Activated CD4-positive, alpha-beta T cell treated with anti-CD3 and anti-CD28 coated beads, Interleukin-2, amount 10 ng/mL, durations not matched to agents 24 days and 14 days (primary cell): ENCODE data around the gene ERGIC1. TPM values are rescaled to one million over a fixed set of nuclear protein-coding genes. Genes with fewer than 3 reads are reported as not detected.

Experiments used
- DNase-seq: peaks from one replicate; pipeline ENCODE4 v3.0.0; 2022
- H3K27ac Mint-ChIP-seq: one replicate; pipeline ENCODE4 v1.8.0; 2022; ENCODE audit warnings: mild to moderate bottlenecking, mixed read lengths
- H3K27me3 Mint-ChIP-seq: one replicate; pipeline ENCODE4 v1.8.0; 2022; ENCODE audit warnings: mixed read lengths
- H3K36me3 Mint-ChIP-seq: one replicate; pipeline ENCODE4 v1.8.0; 2022; ENCODE audit warnings: low read depth, mild to moderate bottlenecking, mixed read lengths
- H3K4me1 Mint-ChIP-seq: one replicate; pipeline ENCODE4 v1.8.0; 2021; ENCODE audit warnings: mixed read lengths
- H3K4me3 Mint-ChIP-seq: one replicate; pipeline ENCODE4 v1.8.0; 2022; ENCODE audit warnings: mild to moderate bottlenecking, moderate library complexity, mixed read lengths
- H3K9me3 Mint-ChIP-seq: one replicate; pipeline ENCODE4 v1.8.0; 2021; ENCODE audit warnings: mixed read lengths
- intact Hi-C: fragments of 100-400 bp; cut with micrococcal nuclease; formaldehyde crosslinking; loops from one replicate; pipeline ENCODE4 v1.15.1; 2023
- total RNA-seq: library from RNA; stranded (reverse); gene quantifications from 2 replicates; pipeline ENCODE4 v1.2.3, GENCODE V29; 2022

Gene ERGIC1
- total RNA-seq, 1 donor from 2014 or later, result 47.3 TPM

- DNase-seq, result no peak
- H3K36me3 Mint-ChIP-seq, result no peaks in the 10 kb centered on the region
- no peaks in the 10 kb centered on the region for H3K9me3 Mint-ChIP-seq
- H3K27me3 Mint-ChIP-seq, result no peaks in the 10 kb centered on the region
- H3K27ac Mint-ChIP-seq, result no peak overlapping the region
- intact Hi-C loops, result no loop called here
- H3K4me1 Mint-ChIP-seq, result peaks cover 2% of the 10 kb centered on the region
- H3K4me3 Mint-ChIP-seq, result no peak overlapping the region
These were observed 38.6 kb upstream of the ERGIC1 start for GRCh38 chr5:172795318-172795977.

GRCh38 chr5:172796306-172796705 is 37.7 kb upstream of the ERGIC1 start:
- H3K27me3 Mint-ChIP-seq, result no peaks in the 10 kb centered on the region
- no peak overlapping the region for H3K27ac Mint-ChIP-seq
- no peak overlapping the region for H3K4me3 Mint-ChIP-seq
- DNase-seq, result no peak
- H3K4me1 Mint-ChIP-seq, result peaks cover 2% of the 10 kb centered on the region
- intact Hi-C loops, result no loop called here
- no peaks in the 10 kb centered on the region for H3K36me3 Mint-ChIP-seq
- no peaks in the 10 kb centered on the region for H3K9me3 Mint-ChIP-seq

GRCh38 chr5:172797771-172798191 is 36.3 kb upstream of the ERGIC1 start:
- Mint-ChIP-seq H3K9me3 (no peaks in the 10 kb centered on the region), H3K4me3 (no peak overlapping the region), H3K27ac (no peak overlapping the region), H3K27me3 (no peaks in the 10 kb centered on the region), H3K4me1 (peaks cover 2% of the 10 kb centered on the region), H3K36me3 (no peaks in the 10 kb centered on the region)
- intact Hi-C loops, result no loop called here
- DNase-seq, result no peak

GRCh38 chr5:172798422-172799215 is 35.4 kb upstream of the ERGIC1 start:
- Mint-ChIP-seq H3K9me3 (no peaks in the 10 kb centered on the region), H3K4me1 (peaks cover under 1% of the 10 kb centered on the region), H3K27me3 (no peaks in the 10 kb centered on the region), H3K4me3 (no peak overlapping the region), H3K27ac (no peak overlapping the region), H3K36me3 (no peaks in the 10 kb centered on the region)
- DNase-seq, result no peak
- intact Hi-C loops, result no loop called here

GRCh38 chr5:172799416-172799815 is 34.6 kb upstream of the ERGIC1 start:
- H3K4me1 Mint-ChIP-seq, result no peaks in the 10 kb centered on the region
- intact Hi-C loops, result no loop called here
- no peaks in the 10 kb centered on the region for H3K9me3 Mint-ChIP-seq
- DNase-seq, result no peak
- H3K27ac Mint-ChIP-seq, result no peak overlapping the region
- H3K27me3 Mint-ChIP-seq, result no peaks in the 10 kb centered on the region
- H3K4me3 Mint-ChIP-seq, result no peak overlapping the region
- no peaks in the 10 kb centered on the region for H3K36me3 Mint-ChIP-seq

- DNase-seq, result no peak
- Mint-ChIP-seq H3K4me1 (no peaks in the 10 kb centered on the region), H3K36me3 (no peaks in the 10 kb centered on the region), H3K9me3 (no peaks in the 10 kb centered on the region), H3K4me3 (no peak overlapping the region), H3K27me3 (no peaks in the 10 kb centered on the region), H3K27ac (no peak overlapping the region)
- intact Hi-C loops, result no loop called here
These were observed 33.9 kb upstream of the ERGIC1 start for GRCh38 chr5:172800088-172800551.

GRCh38 chr5:172801179-172801671 is 32.8 kb upstream of the ERGIC1 start:
- intact Hi-C loops, result no loop called here

GRCh38 chr5:172802112-172802511 is 31.9 kb upstream of the ERGIC1 start:
- Mint-ChIP-seq H3K4me1 (peaks cover 6% of the 10 kb centered on the region), H3K27ac (no peak overlapping the region), H3K27me3 (no peaks in the 10 kb centered on the region), H3K9me3 (no peaks in the 10 kb centered on the region), H3K36me3 (no peaks in the 10 kb centered on the region), H3K4me3 (no peak overlapping the region)
- DNase-seq, result no peak
- intact Hi-C loops, result no loop called here

More at GRCh38 chr5:172801179-172801671, 32.8 kb upstream of the ERGIC1 start:
- Mint-ChIP-seq H3K27ac (no peak overlapping the region), H3K9me3 (no peaks in the 10 kb centered on the region), H3K4me1 (peaks cover 1% of the 10 kb centered on the region), H3K27me3 (no peaks in the 10 kb centered on the region), H3K36me3 (no peaks in the 10 kb centered on the region), H3K4me3 (no peak overlapping the region)
- DNase-seq, result no peak

GRCh38 chr5:172802567-172803176 is 31.4 kb upstream of the ERGIC1 start:
- no peaks in the 10 kb centered on the region for H3K9me3 Mint-ChIP-seq
- intact Hi-C loops, result no loop called here
- no peaks in the 10 kb centered on the region for H3K36me3 Mint-ChIP-seq
- DNase-seq, result no peak
- peaks cover 11% of the 10 kb centered on the region for H3K4me1 Mint-ChIP-seq
- H3K27me3 Mint-ChIP-seq, result no peaks in the 10 kb centered on the region
- H3K27ac Mint-ChIP-seq, result no peak overlapping the region
- no peak overlapping the region for H3K4me3 Mint-ChIP-seq

- Mint-ChIP-seq H3K27me3 (no peaks in the 10 kb centered on the region), H3K36me3 (no peaks in the 10 kb centered on the region), H3K4me1 (peaks cover 14% of the 10 kb centered on the region), H3K9me3 (no peaks in the 10 kb centered on the region), H3K27ac (no peak overlapping the region), H3K4me3 (no peak overlapping the region)
- DNase-seq, result no peak
- intact Hi-C loops, result no loop called here
These were observed 28.9 kb upstream of the ERGIC1 start for GRCh38 chr5:172805018-172805683.

- Mint-ChIP-seq H3K36me3 (no peaks in the 10 kb centered on the region), H3K4me3 (no peak overlapping the region), H3K27ac (peak overlapping the region; percentile 51), H3K4me1 (peaks cover 14% of the 10 kb centered on the region), H3K27me3 (no peaks in the 10 kb centered on the region), H3K9me3 (no peaks in the 10 kb centered on the region)
- no peak for DNase-seq
- intact Hi-C loops, result no loop called here
These were observed 28.3 kb upstream of the ERGIC1 start for GRCh38 chr5:172805736-172806255.

GRCh38 chr5:172806897-172807672 is 27.0 kb upstream of the ERGIC1 start:
- H3K4me1 Mint-ChIP-seq, result peaks cover 14% of the 10 kb centered on the region
- intact Hi-C loops, result loop anchor here (1.0 kb wide), 4 partner anchors 27 to 42 kb away; partner anchors contain the start of gene ERGIC1
- peak; percentile 93 for DNase-seq
- H3K36me3 Mint-ChIP-seq, result no peaks in the 10 kb centered on the region
- H3K27ac Mint-ChIP-seq, result peak overlapping the region; percentile 80
- H3K4me3 Mint-ChIP-seq, result peak overlapping the region; percentile 69
- H3K27me3 Mint-ChIP-seq, result no peaks in the 10 kb centered on the region
- H3K9me3 Mint-ChIP-seq, result no peaks in the 10 kb centered on the region
